ENCODE results near the gene DPP8. TPM values are rescaled to one million over a fixed set of nuclear protein-coding genes. Genes with fewer than 3 reads are reported as not detected.

Gene DPP8
- total and polyA plus RNA-seq, 2 donors (not counting 1 experiment from before 2014, with no cell fraction given), result 17.1 to 65.2 TPM

DNA sequence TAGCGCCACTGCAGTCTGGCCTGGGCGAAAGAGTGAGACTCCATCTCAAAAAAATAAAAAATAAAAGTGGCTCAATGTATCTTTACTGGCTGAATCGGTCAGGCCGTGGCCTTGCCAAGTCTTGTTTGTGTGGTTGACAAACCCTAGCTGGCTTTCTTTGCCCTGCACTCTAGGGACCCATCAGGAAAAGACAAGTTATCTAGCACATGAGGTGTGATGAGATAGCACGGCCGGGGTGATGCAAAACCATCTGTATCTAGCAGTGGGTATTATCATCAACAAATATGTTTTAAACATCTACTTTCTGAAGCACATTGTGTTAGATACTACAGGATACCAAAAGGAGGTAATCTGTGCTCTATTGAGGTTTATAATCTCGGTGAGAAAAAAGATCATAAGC lies 3.9 kb upstream of the DPP8 start:
- Histone ChIP-seq H3K9ac (ENCODE audit: low read length) (no peak overlapping the region), H3K79me2 (ENCODE audit: control insufficient read depth, insufficient read depth, low read length) (peaks cover 7% of the 10 kb centered on the region), H3K4me3 (ENCODE audit: control extremely low read depth in 1 of 5, extremely low read depth in 1 of 5, insufficient read depth in 1 of 5, low read depth in 2 of 5, low read length in 4 of 5) (no peak overlapping the region), H3K4me1 (ENCODE audit: control insufficient read depth in 2 of 2, insufficient read depth in 2 of 2, low read length in 2 of 2) (peaks cover 5 to 10% of the 10 kb centered on the region in 2 donors), H3K27ac (ENCODE audit: low read length in 2 of 2) (no peak overlapping the region), H4K20me1 (ENCODE audit: control insufficient read depth, insufficient read depth, low read length, poor library complexity, severe bottlenecking) (peaks cover 12% of the 10 kb centered on the region), H3K36me3 (replicated peaks in 1 of 2; ENCODE audit: control extremely low read depth in 1 of 2, control insufficient read depth in 1 of 2, extremely low read depth in 1 of 2, insufficient read depth in 2 of 2, low read length in 1 of 2) (no peaks in the 10 kb centered on the region), H3K4me2 (replicated peaks; ENCODE audit: low read depth, low read length, poor library complexity, severe bottlenecking) (no peak overlapping the region), H3K9me3 (ENCODE audit: control extremely low read depth in 1 of 3, control insufficient read depth in 2 of 3, insufficient read depth in 1 of 3, low read length in 2 of 3) (no peaks in the 10 kb centered on the region), H2AFZ (ENCODE audit: insufficient read depth, low read depth, low read length, poor library complexity, severe bottlenecking) (no peak overlapping the region), H3K27me3 (replicated peaks in 1 of 4; ENCODE audit: control extremely low read depth in 1 of 4, control insufficient read depth in 3 of 4, insufficient read depth in 4 of 4, low read length in 3 of 4) (no peaks in the 10 kb centered on the region)
- Mint-ChIP-seq H3K27me3 (no peaks in the 10 kb centered on the region), H3K4me3 (no peak overlapping the region), H3K9me3 (ENCODE audit: insufficient read depth) (peaks cover 2% of the 10 kb centered on the region), H3K27ac (no peak overlapping the region), H3K4me1 (peaks cover 10% of the 10 kb centered on the region)
- ChIA-PET CTCF (no interaction called here), POLR2A (interaction anchor here (0.5 kb wide), 1 partner anchor 237 kb away, joined by 3 read pairs; no protein-coding TSS in a partner anchor)
- no peak for ATAC-seq (ENCODE audit: low read depth)
- no peak for TF ChIP-seq EZH2 (IDR thresholded peaks at IDR 0.05; ENCODE audit: borderline replicate concordance, insufficient read depth, low read depth, low read length, poor library complexity, severe bottlenecking)
- TF ChIP-seq, protein P1, sequence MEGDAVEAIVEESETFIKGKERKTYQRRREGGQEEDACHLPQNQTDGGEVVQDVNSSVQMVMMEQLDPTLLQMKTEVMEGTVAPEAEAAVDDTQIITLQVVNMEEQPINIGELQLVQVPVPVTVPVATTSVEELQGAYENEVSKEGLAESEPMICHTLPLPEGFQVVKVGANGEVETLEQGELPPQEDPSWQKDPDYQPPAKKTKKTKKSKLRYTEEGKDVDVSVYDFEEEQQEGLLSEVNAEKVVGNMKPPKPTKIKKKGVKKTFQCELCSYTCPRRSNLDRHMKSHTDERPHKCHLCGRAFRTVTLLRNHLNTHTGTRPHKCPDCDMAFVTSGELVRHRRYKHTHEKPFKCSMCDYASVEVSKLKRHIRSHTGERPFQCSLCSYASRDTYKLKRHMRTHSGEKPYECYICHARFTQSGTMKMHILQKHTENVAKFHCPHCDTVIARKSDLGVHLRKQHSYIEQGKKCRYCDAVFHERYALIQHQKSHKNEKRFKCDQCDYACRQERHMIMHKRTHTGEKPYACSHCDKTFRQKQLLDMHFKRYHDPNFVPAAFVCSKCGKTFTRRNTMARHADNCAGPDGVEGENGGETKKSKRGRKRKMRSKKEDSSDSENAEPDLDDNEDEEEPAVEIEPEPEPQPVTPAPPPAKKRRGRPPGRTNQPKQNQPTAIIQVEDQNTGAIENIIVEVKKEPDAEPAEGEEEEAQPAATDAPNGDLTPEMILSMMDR (IDR thresholded peaks at IDR 0.05), result no peak
- WGBS (ENCODE audit: insufficient coverage), result no CpG with 5 or more reads among the region's 7 CpGs
- intact Hi-C loops (cut with micrococcal nuclease), result no loop called here
- DNase-seq, result no peak

- H3K9me3 Mint-ChIP-seq (ENCODE audit: insufficient read depth), result peaks cover 2% of the 10 kb centered on the region
- no CpG with 5 or more reads among the region's 4 CpGs for WGBS (ENCODE audit: insufficient coverage)
- H3K4me1 Mint-ChIP-seq, result peaks cover 26% of the 10 kb centered on the region
- Histone ChIP-seq H2AFZ (ENCODE audit: insufficient read depth, low read depth, low read length, poor library complexity, severe bottlenecking) (no peak overlapping the region), H4K20me1 (ENCODE audit: control insufficient read depth, insufficient read depth, low read length, poor library complexity, severe bottlenecking) (peaks cover 34% of the 10 kb centered on the region), H3K9ac (ENCODE audit: low read length) (no peak overlapping the region), H3K79me2 (ENCODE audit: control insufficient read depth, insufficient read depth, low read length) (peaks cover 32% of the 10 kb centered on the region), H3K4me2 (replicated peaks; ENCODE audit: low read depth, low read length, poor library complexity, severe bottlenecking) (no peak overlapping the region), H3K27ac (ENCODE audit: low read length in 2 of 2) (no peak overlapping the region), H3K27me3 (replicated peaks in 1 of 4; ENCODE audit: control extremely low read depth in 1 of 4, control insufficient read depth in 3 of 4, insufficient read depth in 4 of 4, low read length in 3 of 4) (no peaks in the 10 kb centered on the region), H3K9me3 (ENCODE audit: control extremely low read depth in 1 of 3, control insufficient read depth in 2 of 3, insufficient read depth in 1 of 3, low read length in 2 of 3) (no peaks in the 10 kb centered on the region), H3K4me1 (ENCODE audit: control insufficient read depth in 2 of 2, insufficient read depth in 2 of 2, low read length in 2 of 2) (peaks cover 14 to 15% of the 10 kb centered on the region in 2 donors), H3K36me3 (replicated peaks in 1 of 2; ENCODE audit: control extremely low read depth in 1 of 2, control insufficient read depth in 1 of 2, extremely low read depth in 1 of 2, insufficient read depth in 2 of 2, low read length in 1 of 2) (peaks cover 6 to 16% of the 10 kb centered on the region in 2 experiments), H3K4me3 (ENCODE audit: control extremely low read depth in 1 of 5, extremely low read depth in 1 of 5, insufficient read depth in 1 of 5, low read depth in 2 of 5, low read length in 4 of 5) (no peak overlapping the region)
- no peak for TF ChIP-seq EZH2 (IDR thresholded peaks at IDR 0.05; ENCODE audit: borderline replicate concordance, insufficient read depth, low read depth, low read length, poor library complexity, severe bottlenecking)
- TF ChIP-seq, protein P1 (IDR thresholded peaks at IDR 0.05), result no peak
- CTCF ChIA-PET, result no interaction called here
- ATAC-seq (ENCODE audit: low read depth), result no peak
- no peaks in the 10 kb centered on the region for H3K27me3 Mint-ChIP-seq
- POLR2A ChIA-PET, result no interaction called here
- H3K27ac Mint-ChIP-seq, result no peak overlapping the region
- DNase-seq, result no peak
- H3K4me3 Mint-ChIP-seq, result no peak overlapping the region
- intact Hi-C loops (cut with micrococcal nuclease), result no loop called here
These were observed 1.3 kb upstream of the DPP8 start for GRCh38 chr15:65518633-65519285.

Measured in B cell (primary cell).